Testis (tissue), 3 donors: ENCODE data around the gene ANKRD12. TPM values are rescaled to one million over a fixed set of nuclear protein-coding genes. Genes with fewer than 3 reads are reported as not detected.

Experiments used
- DNase-seq: peaks from one replicate; pipeline ENCODE4 v3.0.0-alpha.2; 2019
- H3K27ac ChIP-seq, 2 donors: fragments of 200-600 bp; sonication (generic); one replicate each; pipeline ENCODE4 v1.5.1; 2019
- H3K27me3 ChIP-seq: fragments of 200-600 bp; sonication (generic); one replicate; pipeline ENCODE4 v1.5.1; 2019
- H3K36me3 ChIP-seq: fragments of 200-600 bp; sonication (generic); one replicate; pipeline ENCODE4 v1.5.1; 2017; ENCODE audit warnings: low read depth; ENCODE audit errors: missing control alignments
- H3K4me1 ChIP-seq: fragments of 200-600 bp; sonication (generic); one replicate; pipeline ENCODE4 v1.5.1; 2019
- H3K4me3 ChIP-seq, 2 donors: fragments of 200-600 bp; sonication (generic); one replicate each; pipeline ENCODE4 v1.5.1; 2017 to 2019
- H3K9me3 ChIP-seq: fragments of 200-600 bp; sonication (generic); one replicate; pipeline ENCODE4 v1.5.1; 2017
- POLR2A ChIP-seq: fragments of 450-650 bp; IDR thresholded peaks from one replicate; pipeline ENCODE4 v1.6.1; 2017; ENCODE audit warnings: antibody characterized with exemption, mild to moderate bottlenecking, moderate library complexity
- WGBS, 2 donors: methylation state at CpG; one replicate each; pipeline ENCODE4 v1.1.5; 2018; 5-methylcytosine and 5-hydroxymethylcytosine counted together
- intact Hi-C: fragments of 100-400 bp; cut with DNase I; formaldehyde crosslinking; loops from one replicate; pipeline ENCODE4 v1.15.1; 2023; ENCODE audit warnings: low total_unique reads
- polyA plus RNA-seq: library from polyadenylated mRNA; stranded (reverse); fragments of 350-450 nt; fragmentation: Illumina TruSeq; extraction: RNeasy Lipid Tissue Mini Kit (QIAGEN cat#74804); gene quantifications from one replicate; pipeline ENCODE4 v1.2.3, GENCODE V29; 2014; ENCODE audit warnings: low read depth, low replicate concordance; ENCODE audit not compliant: insufficient read depth
- small RNA-seq, 2 donors: library from RNA; depleted of rRNA; stranded (forward); fragments of <200 nt; gene quantifications; one replicate each; pipeline ENCODE3, GENCODE V24; 2016
- total RNA-seq, 2 donors: library from RNA; depleted of rRNA; stranded (reverse); fragments of >200 nt; gene quantifications; one replicate each; pipeline ENCODE4 v1.2.3, GENCODE V29; 2016
- TF ChIP-seq, protein P1 (sequence below), 3 experiments: fragments of 450-650 bp in 2 of 3; fragments of 200-600 bp in 1 of 3; sonication (generic) in 1 of 3; IDR thresholded peaks; one replicate each; pipeline ENCODE4 v1.5.1; 2016 to 2019; ENCODE audit warnings: antibody characterized with exemption in 3 of 3, mild to moderate bottlenecking in 2 of 3, moderate library complexity in 1 of 3

ANKRD12 gene
- total and polyA plus RNA-seq, 3 donors from 2014 or later: 4.5 to 59.7 (median 58.5) TPM

DNA sequence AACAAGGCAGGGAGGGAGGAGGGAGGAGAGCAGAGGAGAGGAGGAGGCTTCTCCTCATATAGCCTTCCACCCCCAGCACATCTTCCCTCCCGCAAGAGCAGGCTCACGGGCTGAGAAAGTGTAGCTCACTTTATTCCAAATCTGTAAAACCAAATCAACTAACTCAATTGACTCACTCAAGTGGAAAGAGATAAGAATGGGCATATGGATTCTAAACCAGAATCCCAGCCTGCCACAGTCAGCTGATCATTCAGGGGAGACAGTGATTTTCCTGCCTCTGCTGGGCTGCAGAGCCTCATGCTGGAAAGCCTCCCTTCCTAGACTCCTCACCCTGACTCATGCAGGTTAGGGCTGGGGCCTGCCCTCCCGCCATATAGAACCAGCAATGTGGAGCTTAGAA, 193.8 kb downstream of the ANKRD12 start:
- TF ChIP-seq, protein P1, sequence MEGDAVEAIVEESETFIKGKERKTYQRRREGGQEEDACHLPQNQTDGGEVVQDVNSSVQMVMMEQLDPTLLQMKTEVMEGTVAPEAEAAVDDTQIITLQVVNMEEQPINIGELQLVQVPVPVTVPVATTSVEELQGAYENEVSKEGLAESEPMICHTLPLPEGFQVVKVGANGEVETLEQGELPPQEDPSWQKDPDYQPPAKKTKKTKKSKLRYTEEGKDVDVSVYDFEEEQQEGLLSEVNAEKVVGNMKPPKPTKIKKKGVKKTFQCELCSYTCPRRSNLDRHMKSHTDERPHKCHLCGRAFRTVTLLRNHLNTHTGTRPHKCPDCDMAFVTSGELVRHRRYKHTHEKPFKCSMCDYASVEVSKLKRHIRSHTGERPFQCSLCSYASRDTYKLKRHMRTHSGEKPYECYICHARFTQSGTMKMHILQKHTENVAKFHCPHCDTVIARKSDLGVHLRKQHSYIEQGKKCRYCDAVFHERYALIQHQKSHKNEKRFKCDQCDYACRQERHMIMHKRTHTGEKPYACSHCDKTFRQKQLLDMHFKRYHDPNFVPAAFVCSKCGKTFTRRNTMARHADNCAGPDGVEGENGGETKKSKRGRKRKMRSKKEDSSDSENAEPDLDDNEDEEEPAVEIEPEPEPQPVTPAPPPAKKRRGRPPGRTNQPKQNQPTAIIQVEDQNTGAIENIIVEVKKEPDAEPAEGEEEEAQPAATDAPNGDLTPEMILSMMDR (IDR thresholded peaks at IDR 0.05): no peak
- TF ChIP-seq POLR2A: no peak
- Histone ChIP-seq H3K4me3 (no peak overlapping the region), H3K4me1 (no peaks in the 10 kb centered on the region), H3K36me3 (no peaks in the 10 kb centered on the region), H3K9me3 (no peaks in the 10 kb centered on the region), H3K27ac (no peak overlapping the region), H3K27me3 (no peaks in the 10 kb centered on the region)
- no peak for DNase-seq
- intact Hi-C loops: no loop called here
- 75 to 81% methylated on average over 3 of the region's 3 CpGs for WGBS, 2 donors

DNA sequence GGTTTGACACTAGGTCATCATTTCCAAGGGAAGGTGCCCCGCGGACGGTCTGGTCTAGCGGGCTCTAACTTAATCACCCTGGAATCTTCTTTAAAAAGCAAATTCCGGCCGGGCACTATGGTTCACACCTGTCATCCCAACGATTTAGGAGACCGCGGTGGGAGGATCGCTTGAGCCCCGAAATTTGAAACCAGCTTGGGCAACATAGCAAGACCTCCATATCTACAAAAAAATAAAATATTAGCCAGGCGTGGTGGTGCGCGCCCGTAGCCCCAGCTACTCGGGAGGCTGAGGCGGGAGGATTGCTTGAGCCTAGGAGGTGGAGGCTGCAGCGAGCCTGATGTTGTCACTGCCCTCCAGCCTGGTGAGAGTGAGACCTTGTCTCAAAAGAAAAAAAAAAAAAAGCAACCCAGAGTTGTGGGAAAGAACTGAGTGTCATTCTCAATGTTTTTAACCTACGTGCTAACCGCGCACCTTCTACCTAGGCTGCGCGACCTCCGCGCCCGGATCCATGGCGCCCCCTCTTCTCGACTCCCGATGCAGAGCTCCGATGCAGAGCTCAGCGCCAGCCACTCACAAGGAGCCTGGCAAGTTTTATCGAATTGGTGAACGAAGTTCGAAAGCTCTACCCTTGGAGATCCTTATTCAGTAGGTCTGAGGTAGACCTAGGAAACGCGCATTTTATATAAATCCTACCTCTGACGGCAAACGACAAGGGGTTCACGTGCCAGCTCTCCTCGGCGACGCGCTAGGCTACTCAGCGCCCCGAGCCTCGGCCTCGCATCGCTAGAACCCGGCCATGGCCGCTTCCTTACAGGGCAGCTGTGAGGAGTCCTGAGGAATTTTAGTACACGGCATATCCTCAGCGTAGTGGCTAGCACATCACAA, 197.1 kb downstream of the ANKRD12 start:
- TF ChIP-seq, protein P1 (IDR thresholded peaks at IDR 0.05): no peak
- Histone ChIP-seq H3K4me1 (no peaks in the 10 kb centered on the region), H3K36me3 (no peaks in the 10 kb centered on the region), H3K27ac (peak overlapping the region; percentile 81 to 88), H3K4me3 (peak overlapping the region; percentile 88 to 90), H3K9me3 (no peaks in the 10 kb centered on the region), H3K27me3 (no peaks in the 10 kb centered on the region)
- intact Hi-C loops: no loop called here
- 24 to 28% methylated on average over 32 to 52 of the region's 52 CpGs for WGBS, 2 donors
- peak; percentile 42 for DNase-seq

DNA sequence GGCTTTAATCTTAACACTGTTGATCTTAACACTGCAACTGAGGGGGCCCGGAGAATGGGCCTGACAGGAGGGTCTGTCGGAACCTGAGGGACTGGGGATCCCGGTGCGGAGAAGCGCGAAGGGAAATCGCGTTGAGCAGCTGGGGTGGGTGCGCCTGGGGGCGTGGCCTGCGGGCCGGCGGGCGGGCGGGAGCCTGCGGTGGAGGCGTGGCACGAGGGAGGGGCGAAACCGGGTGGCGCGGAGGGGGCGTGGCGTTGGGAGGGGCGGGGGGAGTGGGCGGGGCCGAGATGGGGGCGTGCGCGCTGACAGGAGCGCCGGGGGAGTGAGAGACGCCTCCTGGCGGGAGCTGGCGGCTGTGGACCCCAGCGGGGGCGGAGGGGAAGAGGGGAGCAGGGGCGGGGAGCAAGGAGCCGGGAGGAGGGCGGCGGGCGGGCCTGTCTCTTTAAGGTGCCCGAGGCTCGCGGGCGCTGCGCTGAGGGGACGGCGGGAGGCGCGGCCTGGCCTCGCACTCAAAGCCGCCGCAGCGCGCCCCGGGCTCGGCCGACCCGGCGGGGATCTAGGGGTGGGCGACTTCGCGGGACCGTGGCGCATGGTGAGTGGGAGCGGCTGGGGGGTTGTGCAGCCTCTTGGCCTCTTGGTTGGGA, 197.9 kb downstream of the ANKRD12 start, which contains the start of gene TWSG1:
Gene TWSG1, plus strand, starts transcription at position 445 of the 644 bp plus-strand sequence. CDS start 2,457 bp downstream, outside the sequence.
- H3K36me3 ChIP-seq: no peaks in the 10 kb centered on the region
- no peaks in the 10 kb centered on the region for H3K27me3 ChIP-seq
- 1 to 2% methylated on average over 8 to 63 of the region's 67 CpGs for WGBS, 2 donors
- peak; percentile 93 for DNase-seq
- H3K27ac ChIP-seq: peak within 1 kb of the TSS; percentile 89 to 91
- H3K4me1 ChIP-seq: no peaks in the 10 kb centered on the region
- no peak for TF ChIP-seq POLR2A
- TF ChIP-seq, protein P1 (IDR thresholded peaks at IDR 0.05): peak in 1 of 3 experiments; percentile 50
- peak within 1 kb of the TSS; percentile 88 to 90 for H3K4me3 ChIP-seq
- no peaks in the 10 kb centered on the region for H3K9me3 ChIP-seq
- intact Hi-C loops: no loop called here

DNA sequence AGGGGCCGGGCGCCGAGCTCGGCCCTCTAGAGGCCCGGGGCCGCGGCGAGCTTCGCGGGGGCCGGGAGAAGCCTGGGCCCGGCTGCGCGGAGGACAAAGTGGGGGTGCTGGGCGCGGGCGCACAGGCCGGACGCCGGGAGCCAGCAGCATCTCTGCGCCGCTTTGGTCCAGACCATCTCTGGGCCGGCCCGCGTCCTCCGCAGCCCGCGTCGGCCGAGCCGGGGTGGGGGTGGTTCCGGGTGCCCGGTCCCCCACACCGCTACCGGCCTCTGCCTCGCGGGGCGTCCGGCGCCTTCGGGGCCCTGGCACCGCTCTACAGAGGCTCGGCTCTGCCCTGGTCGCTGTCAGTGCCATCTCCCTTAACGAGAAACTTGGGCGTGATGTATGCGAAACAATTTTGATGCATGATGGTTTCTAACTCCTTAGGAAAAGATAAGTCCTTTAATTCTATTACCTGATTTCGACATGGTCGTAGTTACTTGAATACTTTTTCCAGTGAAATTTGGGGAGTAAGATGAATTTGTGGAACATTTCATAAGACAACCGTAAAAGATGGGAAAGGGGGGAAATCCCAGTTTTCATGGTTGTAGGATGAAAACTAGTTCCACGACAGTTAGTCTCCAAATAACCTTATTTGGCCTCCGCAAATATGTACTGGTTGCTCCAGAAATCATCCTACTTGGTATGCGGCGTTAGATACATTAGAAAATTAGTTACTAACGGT, 198.6 kb downstream of the ANKRD12 start:
- H3K4me3 ChIP-seq: peak overlapping the region; percentile 88 to 90
- no peaks in the 10 kb centered on the region for H3K36me3 ChIP-seq
- DNase-seq: peak; percentile 49
- peak overlapping the region; percentile 89 to 91 for H3K27ac ChIP-seq
- no peaks in the 10 kb centered on the region for H3K27me3 ChIP-seq
- intact Hi-C loops: no loop called here
- 2 to 5% methylated on average over 13 to 44 of the region's 55 CpGs for WGBS, 2 donors
- no peak for TF ChIP-seq POLR2A
- TF ChIP-seq, protein P1 (IDR thresholded peaks at IDR 0.05): no peak
- no peaks in the 10 kb centered on the region for H3K9me3 ChIP-seq
- no peaks in the 10 kb centered on the region for H3K4me1 ChIP-seq

Small RNA genes lying within 50 kb of the gene (small RNA-seq; reads per million reads assigned to genes)
- gene RF00019: 0 reads per million in 2 donors

Other genes starting within 250 kb of the ANKRD12 start
- gene NDUFV2, start 34.1 kb upstream of the ANKRD12 start, total RNA-seq: 100 to 1,000 TPM; 115 to 120 TPM
- 171 TPM for gene NDUFV2, start 34.1 kb upstream of the ANKRD12 start, polyA plus RNA-seq
- gene TWSG1, start 198.0 kb downstream of the ANKRD12 start, total RNA-seq: 10 to 100 TPM; 20.1 to 23.8 TPM
- gene TWSG1, start 198.0 kb downstream of the ANKRD12 start, polyA plus RNA-seq: 26.6 TPM